ENCODE results near the gene FGF16.
"Not testable (repeated sequence)": the region's sequence is repeated elsewhere in the genome, so short reads cannot be mapped to it uniquely, and the experiment has no call there.

The FGF16 gene

GRCh38 chrX:77447653-77448569, 722 bp downstream of the FGF16 start:
- DNase-seq = peak; percentile 19

DNA sequence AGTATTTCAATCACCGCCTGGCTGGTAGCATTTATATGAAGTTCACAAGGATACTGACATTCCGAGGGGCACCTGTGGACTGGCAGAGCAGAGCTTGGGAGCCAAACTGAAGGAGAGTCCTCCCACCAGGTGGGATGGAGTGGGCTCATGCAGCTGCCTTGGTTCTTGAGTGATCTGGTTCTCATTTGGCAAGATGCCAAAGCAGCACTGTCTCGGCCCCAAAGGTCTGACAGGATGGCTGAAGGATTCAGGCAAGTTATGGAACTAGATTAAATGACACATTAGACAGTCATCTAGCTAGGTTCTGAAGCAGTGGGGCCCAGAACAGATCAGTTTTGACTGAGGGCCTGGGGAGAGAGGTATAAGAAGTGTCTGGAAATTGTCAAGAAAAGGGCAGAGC, 3.2 kb downstream of the FGF16 start:
- no peak for DNase-seq

DNA sequence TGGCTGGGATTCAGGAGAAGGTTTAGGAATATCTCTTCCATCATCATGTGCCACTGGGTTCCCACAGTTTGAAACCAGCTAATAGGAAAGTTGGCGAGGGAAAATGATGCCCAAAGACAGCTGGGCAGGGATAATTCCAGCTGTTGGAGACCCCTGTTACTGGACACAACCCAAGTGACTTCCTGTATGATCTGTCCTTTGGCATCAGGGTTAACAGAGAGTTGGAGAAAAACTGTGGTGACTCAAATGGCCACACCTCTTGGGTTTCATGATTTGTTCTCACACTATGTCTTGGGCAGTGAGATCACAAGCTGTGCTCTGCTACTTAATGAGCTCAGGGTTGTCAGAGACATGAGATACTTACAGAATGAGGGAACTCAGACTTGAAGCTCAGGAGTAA, 3.8 kb downstream of the FGF16 start:
- peak; percentile 46 for DNase-seq

DNA sequence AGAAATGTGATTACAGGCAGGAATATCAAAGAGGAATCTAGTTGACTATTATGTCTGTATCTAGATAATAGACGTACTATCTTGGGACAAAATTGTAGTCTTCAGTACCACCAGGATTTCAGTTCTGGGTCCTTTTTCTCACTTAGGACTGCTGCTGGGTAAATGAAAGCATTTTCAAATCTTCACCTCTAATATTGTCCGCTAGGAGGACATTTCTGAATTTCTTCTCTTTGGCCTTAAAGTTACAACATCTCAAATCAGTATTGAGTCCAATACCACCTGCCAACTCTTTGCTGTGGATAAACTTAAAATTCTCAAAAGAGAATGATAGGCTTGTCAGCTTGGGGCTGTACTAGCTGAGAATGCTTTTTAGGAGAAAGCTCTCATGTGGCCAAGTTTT, 6.0 kb downstream of the FGF16 start:
- no peak for DNase-seq

- DNase-seq = no peak
Measured at GRCh38 chrX:77455437-77455836, 8.2 kb downstream of the FGF16 start.

GRCh38 chrX:77484045-77484444, 36.9 kb downstream of the FGF16 start:
- DNase-seq = no peak

DNA sequence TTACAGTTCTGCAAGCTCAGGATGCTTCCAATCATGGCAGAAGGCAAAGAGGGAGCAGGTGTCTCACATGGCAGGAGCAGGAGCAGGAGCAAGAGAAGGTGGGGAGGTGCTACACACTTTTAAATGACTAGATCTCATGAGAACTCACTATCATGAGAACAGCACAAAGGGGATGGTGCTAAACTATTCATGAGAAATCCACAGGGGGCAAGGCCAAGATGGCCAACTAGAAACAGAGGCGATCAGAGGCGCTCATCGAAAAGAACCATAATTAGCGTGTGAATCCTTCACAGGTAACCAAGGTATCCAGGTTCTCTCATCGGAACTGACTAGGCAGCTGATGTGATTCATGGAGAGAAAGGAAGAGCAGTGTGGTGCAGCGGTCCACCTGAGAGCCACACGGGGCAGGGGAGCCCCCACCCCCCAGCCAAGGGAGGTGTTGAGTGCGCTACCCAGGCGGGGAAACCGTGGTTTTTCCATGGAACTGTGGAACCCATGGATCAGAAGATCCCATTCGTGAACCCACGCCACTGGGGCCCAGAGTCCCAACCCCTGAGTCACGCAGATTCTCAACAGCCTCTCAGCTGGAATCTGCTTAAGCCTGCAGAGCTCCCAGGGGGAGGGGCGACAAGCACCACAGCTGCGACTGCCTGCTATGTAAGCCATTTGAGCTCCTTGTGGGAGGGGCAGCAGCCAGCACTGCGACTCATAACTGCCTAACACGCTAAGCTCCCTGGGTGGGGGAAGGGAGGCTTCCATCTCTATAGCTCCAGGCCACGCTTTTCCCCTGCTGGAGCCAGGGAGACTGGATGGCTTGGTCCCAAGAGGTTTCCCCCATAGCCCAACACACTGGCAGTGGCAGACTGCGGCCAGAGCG, 46.7 kb downstream of the FGF16 start:
- DNase-seq = peak; percentile 39

- not testable (repeated sequence) for DNase-seq
Measured at GRCh38 chrX:77500164-77500563, 53.0 kb downstream of the FGF16 start.

GRCh38 chrX:77502951-77503525, 55.8 kb downstream of the FGF16 start:
- DNase-seq = no peak

GRCh38 chrX:77505227-77505626, 58.0 kb downstream of the FGF16 start:
- no peak for DNase-seq

Data from left hindlimb (tissue), 1 donor.